Endothelial cell (in vitro differentiated cells): Measurements from ENCODE around the gene AUH. TPM values are rescaled to one million over a fixed set of nuclear protein-coding genes. Genes with fewer than 3 reads are reported as not detected.

ENCODE experiments used
- DNase-seq: peaks from one replicate; pipeline ENCODE4 v3.0.0; 2021; ENCODE audit warnings: low spot score
- H3K27ac Mint-ChIP-seq: one replicate; pipeline ENCODE4 v1.8.0; 2021; ENCODE audit warnings: mixed read lengths, inconsistent platforms; ENCODE audit not compliant: unreplicated experiment
- H3K27me3 Mint-ChIP-seq: one replicate; pipeline ENCODE4 v1.8.0; 2021; ENCODE audit warnings: mild to moderate bottlenecking, moderate library complexity, mixed read lengths, inconsistent platforms; ENCODE audit not compliant: unreplicated experiment
- H3K36me3 Mint-ChIP-seq: one replicate; pipeline ENCODE4 v1.8.0; 2021; ENCODE audit warnings: mild to moderate bottlenecking, low read depth, mixed read lengths, inconsistent platforms; ENCODE audit not compliant: unreplicated experiment
- H3K4me1 Mint-ChIP-seq: one replicate; pipeline ENCODE4 v1.8.0; 2021; ENCODE audit warnings: mild to moderate bottlenecking, mixed read lengths, inconsistent platforms; ENCODE audit not compliant: unreplicated experiment
- H3K4me3 Mint-ChIP-seq: one replicate; pipeline ENCODE4 v1.8.0; 2021; ENCODE audit warnings: mild to moderate bottlenecking, mixed read lengths, inconsistent platforms; ENCODE audit not compliant: unreplicated experiment
- H3K9me3 Mint-ChIP-seq: one replicate; pipeline ENCODE4 v1.8.0; 2021; ENCODE audit warnings: mixed read lengths, inconsistent platforms; ENCODE audit not compliant: unreplicated experiment
- total RNA-seq: library from RNA; stranded (reverse); fragmentation: NEBNext Ultra II Directional; extraction: Animal tissue kit (Norgen Biotek cat#: 25700); gene quantifications from one replicate; pipeline ENCODE4 v1.2.1, GENCODE V29; 2021; ENCODE audit not compliant: unreplicated experiment
- TF ChIP-seq, protein P1 (sequence below): fragments of 200-600 bp; sonication (generic); IDR thresholded peaks from one replicate; pipeline ENCODE4 v1.5.0; 2021; ENCODE audit warnings: antibody characterized with exemption; ENCODE audit not compliant: unreplicated experiment

Gene AUH
- total RNA-seq, 1 donor from 2014 or later = 14.4 TPM

- Mint-ChIP-seq H3K27ac (no peak overlapping the region), H3K4me1 (no peaks in the 10 kb centered on the region), H3K36me3 (peaks cover 13% of the 10 kb centered on the region), H3K9me3 (peaks cover 4% of the 10 kb centered on the region), H3K4me3 (no peak overlapping the region), H3K27me3 (no peaks in the 10 kb centered on the region)
- DNase-seq = no peak
- TF ChIP-seq, protein P1, sequence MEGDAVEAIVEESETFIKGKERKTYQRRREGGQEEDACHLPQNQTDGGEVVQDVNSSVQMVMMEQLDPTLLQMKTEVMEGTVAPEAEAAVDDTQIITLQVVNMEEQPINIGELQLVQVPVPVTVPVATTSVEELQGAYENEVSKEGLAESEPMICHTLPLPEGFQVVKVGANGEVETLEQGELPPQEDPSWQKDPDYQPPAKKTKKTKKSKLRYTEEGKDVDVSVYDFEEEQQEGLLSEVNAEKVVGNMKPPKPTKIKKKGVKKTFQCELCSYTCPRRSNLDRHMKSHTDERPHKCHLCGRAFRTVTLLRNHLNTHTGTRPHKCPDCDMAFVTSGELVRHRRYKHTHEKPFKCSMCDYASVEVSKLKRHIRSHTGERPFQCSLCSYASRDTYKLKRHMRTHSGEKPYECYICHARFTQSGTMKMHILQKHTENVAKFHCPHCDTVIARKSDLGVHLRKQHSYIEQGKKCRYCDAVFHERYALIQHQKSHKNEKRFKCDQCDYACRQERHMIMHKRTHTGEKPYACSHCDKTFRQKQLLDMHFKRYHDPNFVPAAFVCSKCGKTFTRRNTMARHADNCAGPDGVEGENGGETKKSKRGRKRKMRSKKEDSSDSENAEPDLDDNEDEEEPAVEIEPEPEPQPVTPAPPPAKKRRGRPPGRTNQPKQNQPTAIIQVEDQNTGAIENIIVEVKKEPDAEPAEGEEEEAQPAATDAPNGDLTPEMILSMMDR = no peak
Measured at GRCh38 chr9:91346644-91347043, 15.1 kb downstream of the AUH start.

- no peaks in the 10 kb centered on the region for H3K4me1 Mint-ChIP-seq
- H3K4me3 Mint-ChIP-seq = no peak overlapping the region
- peaks cover 17% of the 10 kb centered on the region for H3K36me3 Mint-ChIP-seq
- H3K27ac Mint-ChIP-seq = no peak overlapping the region
- H3K27me3 Mint-ChIP-seq = no peaks in the 10 kb centered on the region
- TF ChIP-seq, protein P1 = no peak
- no peak for DNase-seq
- peaks cover 4% of the 10 kb centered on the region for H3K9me3 Mint-ChIP-seq
Measured at GRCh38 chr9:91345978-91346377, 15.7 kb downstream of the AUH start.

DNA sequence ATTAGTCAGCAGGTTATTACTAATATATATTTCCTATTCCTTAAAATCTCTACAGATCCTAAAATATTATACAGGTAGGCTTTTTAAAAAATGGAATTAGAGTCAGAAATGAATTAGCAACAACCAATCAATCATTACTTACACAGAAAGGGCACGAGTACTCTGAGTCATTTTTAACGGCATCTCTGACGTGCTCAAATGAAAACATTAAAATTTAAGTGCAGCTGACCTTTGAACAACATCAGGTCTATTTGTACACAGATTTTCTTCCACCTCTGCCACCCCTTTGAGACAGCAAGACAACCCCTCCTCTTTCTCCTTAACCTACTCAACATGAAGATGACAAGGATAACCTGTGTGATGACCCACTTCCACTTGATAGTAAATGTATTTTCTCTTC is 19.1 kb downstream of the AUH start:
- Mint-ChIP-seq H3K9me3 (peaks cover 4% of the 10 kb centered on the region), H3K4me3 (no peak overlapping the region), H3K36me3 (peaks cover 17% of the 10 kb centered on the region), H3K27me3 (no peaks in the 10 kb centered on the region), H3K27ac (no peak overlapping the region), H3K4me1 (no peaks in the 10 kb centered on the region)
- TF ChIP-seq, protein P1 = no peak
- DNase-seq = no peak

GRCh38 chr9:91341749-91342148 is 20.0 kb downstream of the AUH start:
- peak overlapping the region; percentile 12 for H3K4me3 Mint-ChIP-seq
- DNase-seq = no peak
- no peaks in the 10 kb centered on the region for H3K4me1 Mint-ChIP-seq
- no peaks in the 10 kb centered on the region for H3K27me3 Mint-ChIP-seq
- H3K36me3 Mint-ChIP-seq = peaks cover 17% of the 10 kb centered on the region
- TF ChIP-seq, protein P1 = no peak
- H3K9me3 Mint-ChIP-seq = peaks cover 4% of the 10 kb centered on the region
- no peak overlapping the region for H3K27ac Mint-ChIP-seq

DNA sequence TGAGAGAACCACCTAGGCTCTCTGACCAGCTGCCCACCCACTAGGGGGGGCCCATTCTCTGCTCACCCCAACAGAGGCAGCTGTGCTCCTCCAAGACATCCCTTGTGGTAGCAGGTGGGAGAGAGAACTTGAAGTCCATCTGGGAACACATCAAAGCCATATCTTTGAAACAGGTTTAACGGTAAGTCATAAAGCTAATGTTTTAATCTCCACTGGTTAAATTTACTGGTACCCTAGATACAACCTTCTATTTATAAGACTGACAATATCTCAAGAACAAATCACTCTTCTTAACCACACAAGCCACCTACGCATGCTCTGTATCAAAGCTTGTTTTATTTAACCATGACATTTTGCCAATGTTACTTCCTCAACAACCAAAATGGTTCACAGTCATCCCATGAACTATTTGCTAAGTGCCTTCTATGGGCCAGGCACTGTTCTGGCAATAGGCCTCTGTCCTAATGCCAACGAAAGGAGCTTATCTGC is 20.4 kb downstream of the AUH start:
- peak overlapping the region; percentile 12 for H3K4me3 Mint-ChIP-seq
- H3K4me1 Mint-ChIP-seq = no peaks in the 10 kb centered on the region
- no peaks in the 10 kb centered on the region for H3K27me3 Mint-ChIP-seq
- peaks cover 4% of the 10 kb centered on the region for H3K9me3 Mint-ChIP-seq
- DNase-seq = no peak
- no peak overlapping the region for H3K27ac Mint-ChIP-seq
- TF ChIP-seq, protein P1 = no peak
- peaks cover 17% of the 10 kb centered on the region for H3K36me3 Mint-ChIP-seq
